ENCODE results near the gene NXPH2. TPM values are rescaled to one million over a fixed set of nuclear protein-coding genes. Genes with fewer than 3 reads are reported as not detected.

Gene NXPH2
- total RNA-seq, 2 experiments from 2014 or later, result not detected

DNA sequence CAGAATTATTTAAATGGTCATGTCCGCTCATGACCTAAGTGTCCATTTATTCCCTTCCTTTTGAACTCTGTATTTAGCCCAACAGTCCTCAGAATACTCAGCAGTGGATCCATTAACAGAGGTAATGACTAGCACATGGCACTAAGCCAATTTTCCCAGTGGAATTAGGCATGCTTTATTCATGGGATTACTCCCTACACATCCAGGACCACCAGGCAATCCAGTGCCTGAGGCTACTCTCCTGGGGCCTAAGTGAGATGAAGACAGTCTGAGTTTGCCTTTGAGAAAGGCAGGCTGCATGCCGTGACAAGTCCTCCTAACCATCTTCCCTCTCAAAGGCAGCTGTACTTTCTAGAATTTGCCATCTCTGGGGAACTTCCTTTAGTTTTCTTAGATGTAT is 150.0 kb downstream of the NXPH2 start:
- no peak for ATAC-seq (ENCODE audit: low read depth)
- Mint-ChIP-seq H3K9me3 (peaks cover 1% of the 10 kb centered on the region), H3K27me3 (peaks cover 4% of the 10 kb centered on the region)

DNA sequence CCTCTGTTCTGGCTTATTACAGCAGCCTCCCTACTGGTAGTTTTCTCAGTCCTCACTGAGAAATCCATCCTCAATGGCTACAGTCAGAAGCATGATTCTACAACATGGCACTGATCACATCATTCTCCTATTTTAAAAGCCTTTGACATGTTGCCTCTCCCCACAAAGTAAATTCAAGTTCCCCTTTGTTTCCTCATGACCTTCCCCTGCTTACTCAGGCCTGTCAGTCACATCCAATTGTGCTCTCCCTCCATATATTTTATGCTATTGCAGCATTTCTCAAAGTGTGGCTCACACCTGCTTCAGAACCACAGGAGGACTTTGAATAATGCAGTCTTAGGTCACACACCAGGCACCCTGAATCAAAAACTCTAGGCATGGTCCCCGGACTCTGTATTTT is 154.0 kb downstream of the NXPH2 start:
- Mint-ChIP-seq H3K4me3 (no peak overlapping the region), H3K4me1 (no peaks in the 10 kb centered on the region), H3K27me3 (peaks cover 10% of the 10 kb centered on the region), H3K9me3 (peaks cover 3% of the 10 kb centered on the region), H3K36me3 (no peaks in the 10 kb centered on the region), H3K27ac (no peak overlapping the region)
- POLR2A ChIA-PET, result no interaction called here
- ATAC-seq (ENCODE audit: low read depth) (no peak), DNase-seq (no peak)

More for the DNA sequence above, 150.0 kb downstream of the NXPH2 start:
- DNase-seq, result no peak
- Mint-ChIP-seq H3K27ac (no peak overlapping the region), H3K4me3 (no peak overlapping the region), H3K4me1 (no peaks in the 10 kb centered on the region), H3K36me3 (no peaks in the 10 kb centered on the region)
- POLR2A ChIA-PET, result no interaction called here

DNA sequence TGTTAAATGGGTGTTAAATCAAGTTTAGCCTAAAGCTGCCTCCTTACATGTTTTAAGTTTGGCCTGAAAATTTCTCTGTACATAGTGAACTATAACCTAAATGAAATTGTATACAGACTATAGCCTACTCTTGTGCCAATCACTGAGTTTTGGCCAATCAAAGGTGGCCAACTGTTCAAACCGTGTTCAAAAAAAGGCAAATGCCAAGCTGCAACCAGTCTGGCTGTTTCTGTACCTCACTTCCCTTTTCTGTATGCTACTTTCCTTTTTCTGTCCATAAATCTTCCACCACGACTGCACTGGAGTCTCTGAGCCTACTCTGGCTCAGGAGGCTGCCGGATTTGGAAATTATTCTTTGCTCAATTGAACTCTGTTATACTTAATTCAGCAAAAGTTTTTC is 157.6 kb downstream of the NXPH2 start:
- Mint-ChIP-seq H3K4me3 (no peak overlapping the region), H3K4me1 (no peaks in the 10 kb centered on the region), H3K9me3 (peaks cover 3% of the 10 kb centered on the region), H3K36me3 (no peaks in the 10 kb centered on the region), H3K27ac (no peak overlapping the region), H3K27me3 (peaks cover 12% of the 10 kb centered on the region)
- ATAC-seq (ENCODE audit: low read depth) (no peak), DNase-seq (no peak)
- POLR2A ChIA-PET, result no interaction called here

DNA sequence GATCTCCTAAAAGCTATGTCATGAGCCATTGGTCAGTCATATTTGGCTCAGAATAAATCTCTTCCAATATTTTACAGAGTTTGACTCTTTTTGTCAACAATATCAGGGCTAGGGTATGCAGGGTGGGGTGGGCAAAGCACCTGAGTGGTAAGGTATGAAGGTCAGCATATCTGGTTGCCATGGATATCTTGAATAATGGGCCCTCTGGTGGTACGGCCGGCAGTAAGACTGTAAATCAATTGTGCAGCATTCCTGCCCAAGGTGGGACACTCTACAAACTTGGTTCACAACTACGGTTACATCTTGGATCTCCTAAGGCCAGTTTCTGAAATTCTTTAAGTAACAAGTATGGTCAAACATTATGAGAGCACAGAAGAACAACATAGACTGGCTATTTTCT is 159.1 kb downstream of the NXPH2 start:
- POLR2A ChIA-PET, result no interaction called here
- H3K27me3 Mint-ChIP-seq, result peaks cover 13% of the 10 kb centered on the region
- H3K4me3 Mint-ChIP-seq, result no peak overlapping the region
- H3K27ac Mint-ChIP-seq, result no peak overlapping the region
- H3K36me3 Mint-ChIP-seq, result no peaks in the 10 kb centered on the region
- DNase-seq (no peak), ATAC-seq (ENCODE audit: low read depth) (no peak)
- no peaks in the 10 kb centered on the region for H3K4me1 Mint-ChIP-seq
- peaks cover 2% of the 10 kb centered on the region for H3K9me3 Mint-ChIP-seq

DNA sequence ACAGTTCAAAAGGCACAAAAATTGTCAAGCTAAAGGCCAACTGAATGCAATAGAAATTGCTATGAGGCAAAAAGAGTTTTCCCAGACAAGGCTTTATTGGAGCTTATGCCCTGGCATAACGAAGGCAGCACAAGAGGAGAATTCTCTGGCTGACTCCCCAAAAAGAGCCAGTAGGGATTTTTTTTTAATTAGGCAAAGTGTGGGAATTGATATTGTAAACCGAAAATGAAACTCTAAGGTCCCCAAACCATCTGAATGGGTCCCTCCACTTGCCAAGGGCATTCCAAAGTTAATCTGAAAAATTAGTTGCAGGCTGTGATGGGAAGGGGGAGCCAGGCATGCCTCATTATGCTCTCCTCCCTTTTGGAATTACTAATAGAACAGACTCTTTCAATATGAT is 159.8 kb downstream of the NXPH2 start:
- no peak for ATAC-seq (ENCODE audit: low read depth)
- Mint-ChIP-seq H3K27me3 (peaks cover 13% of the 10 kb centered on the region), H3K9me3 (peaks cover 2% of the 10 kb centered on the region), H3K4me3 (no peak overlapping the region), H3K4me1 (no peaks in the 10 kb centered on the region), H3K27ac (no peak overlapping the region), H3K36me3 (no peaks in the 10 kb centered on the region)
- POLR2A ChIA-PET, result no interaction called here
- no peak for DNase-seq
